Left lung (tissue), 10 donors: Measurements from ENCODE around the gene JPH4. TPM values are rescaled to one million over a fixed set of nuclear protein-coding genes. Genes with fewer than 3 reads are reported as not detected.
A peak's percentile ranks its signal among the peaks of the same experiment; 100 is the strongest.
"Not testable (repeated sequence)": the region's sequence is repeated elsewhere in the genome, so short reads cannot be mapped to it uniquely, and the experiment has no call there.

Source experiments
- ATAC-seq: fragments of 200-7000 bp; cut with Tn5 transposase; one replicate; pipeline ENCODE4 v1.9.1; 2020; ENCODE audit warnings: moderate library complexity
- DNase-seq, 4 donors: peaks; one replicate each; pipeline ENCODE4 v3.0.0-alpha.2; 2013 to 2020
- H3K27ac ChIP-seq, 2 donors: fragments of 200-600 bp; sonication (generic) in 1 of 2; one replicate each; pipeline versions ENCODE4 v1.5.0 to v1.8.0; 2020 to 2021
- H3K27me3 ChIP-seq, 2 donors: fragments of 200-600 bp; sonication (generic) in 1 of 2; one replicate each; pipeline versions ENCODE4 v1.5.0 to v1.8.0; 2020 to 2021
- H3K36me3 ChIP-seq, 2 donors: fragments of 200-600 bp; sonication (generic) in 1 of 2; one replicate each; pipeline versions ENCODE4 v1.5.0 to v1.8.0; 2020 to 2021
- H3K4me1 ChIP-seq, 2 donors: fragments of 200-600 bp; one replicate each; pipeline ENCODE4 v1.8.0; 2021
- H3K4me3 ChIP-seq, 2 donors: fragments of 200-600 bp; sonication (generic) in 1 of 2; one replicate each; pipeline versions ENCODE4 v1.5.0 to v1.8.0; 2020 to 2021; ENCODE audit warnings: mild to moderate bottlenecking in 1 of 2
- H3K9me3 ChIP-seq, 2 donors: fragments of 200-600 bp; sonication (generic) in 1 of 2; one replicate each; pipeline versions ENCODE4 v1.5.0 to v1.8.0; 2020 to 2021
- intact Hi-C, 2 donors: fragments of 100-400 bp; cut with DNase I; formaldehyde crosslinking; loops; one replicate each; pipeline versions ENCODE4 v1.11.2 to v1.14.2; 2022
- polyA plus RNA-seq, 6 donors: library from polyadenylated mRNA; unstranded; fragments of 120-200 nt; gene quantifications; one replicate each; pipeline ENCODE4 v1.2.1, GENCODE V29; 2013; ENCODE audit not compliant: insufficient read length in 6 of 6
- total RNA-seq, 2 donors: library from RNA; stranded (reverse); fragmentation: NEBNext Ultra II Directional; extraction: Animal tissue kit (Norgen Biotek cat#: 25700); gene quantifications; one replicate each; pipeline ENCODE4 v1.2.1, GENCODE V29; 2021
- TF ChIP-seq, protein P1 (sequence below), 2 donors: fragments of 200-600 bp; sonication (generic) in 1 of 2; IDR thresholded peaks; one replicate each; pipeline versions ENCODE4 v1.5.0 to v1.8.0; 2021; ENCODE audit warnings: antibody characterized with exemption in 2 of 2
- donor health status: DM: no; HTN: yes; CAD: no.
- donor health status: DM: no; HTN: no; CAD: no.

JPH4 gene
- total and polyA plus RNA-seq, 8 donors: 0.84 to 1.3 (median 1.0) TPM

DNA sequence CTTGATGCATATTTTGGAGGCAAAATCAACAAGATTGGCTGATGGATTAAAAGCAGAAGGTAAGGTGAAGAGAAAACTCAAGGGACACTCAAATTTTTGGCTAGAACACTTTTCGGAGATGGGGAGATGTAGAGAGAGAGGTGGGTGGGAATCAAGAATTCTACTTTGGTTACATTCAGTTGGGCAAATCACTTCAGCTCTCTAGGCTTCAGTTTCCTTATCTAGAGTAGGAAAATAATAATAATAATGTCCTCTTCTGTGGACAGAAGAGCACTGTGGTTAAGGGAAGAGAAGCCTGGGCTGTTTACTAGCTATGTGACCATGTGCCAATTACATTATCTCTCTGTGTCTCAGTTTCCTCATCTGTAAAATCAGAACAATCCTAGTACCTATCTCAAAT is 34.2 kb upstream of the JPH4 start:
- no peaks in the 10 kb centered on the region for H3K9me3 ChIP-seq
- no peaks in the 10 kb centered on the region for H3K36me3 ChIP-seq
- intact Hi-C loops: no loop called here
- peak overlapping the region in 1 of 2 donors; percentile 6 for H3K4me3 ChIP-seq
- DNase-seq (no peak), ATAC-seq (no peak)
- no peaks in the 10 kb centered on the region for H3K4me1 ChIP-seq
- peak overlapping the region in 1 of 2 donors; percentile 56 for H3K27ac ChIP-seq
- TF ChIP-seq, protein P1, sequence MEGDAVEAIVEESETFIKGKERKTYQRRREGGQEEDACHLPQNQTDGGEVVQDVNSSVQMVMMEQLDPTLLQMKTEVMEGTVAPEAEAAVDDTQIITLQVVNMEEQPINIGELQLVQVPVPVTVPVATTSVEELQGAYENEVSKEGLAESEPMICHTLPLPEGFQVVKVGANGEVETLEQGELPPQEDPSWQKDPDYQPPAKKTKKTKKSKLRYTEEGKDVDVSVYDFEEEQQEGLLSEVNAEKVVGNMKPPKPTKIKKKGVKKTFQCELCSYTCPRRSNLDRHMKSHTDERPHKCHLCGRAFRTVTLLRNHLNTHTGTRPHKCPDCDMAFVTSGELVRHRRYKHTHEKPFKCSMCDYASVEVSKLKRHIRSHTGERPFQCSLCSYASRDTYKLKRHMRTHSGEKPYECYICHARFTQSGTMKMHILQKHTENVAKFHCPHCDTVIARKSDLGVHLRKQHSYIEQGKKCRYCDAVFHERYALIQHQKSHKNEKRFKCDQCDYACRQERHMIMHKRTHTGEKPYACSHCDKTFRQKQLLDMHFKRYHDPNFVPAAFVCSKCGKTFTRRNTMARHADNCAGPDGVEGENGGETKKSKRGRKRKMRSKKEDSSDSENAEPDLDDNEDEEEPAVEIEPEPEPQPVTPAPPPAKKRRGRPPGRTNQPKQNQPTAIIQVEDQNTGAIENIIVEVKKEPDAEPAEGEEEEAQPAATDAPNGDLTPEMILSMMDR (IDR thresholded peaks at IDR 0.05): no peak
- H3K27me3 ChIP-seq: no peaks in the 10 kb centered on the region

DNA sequence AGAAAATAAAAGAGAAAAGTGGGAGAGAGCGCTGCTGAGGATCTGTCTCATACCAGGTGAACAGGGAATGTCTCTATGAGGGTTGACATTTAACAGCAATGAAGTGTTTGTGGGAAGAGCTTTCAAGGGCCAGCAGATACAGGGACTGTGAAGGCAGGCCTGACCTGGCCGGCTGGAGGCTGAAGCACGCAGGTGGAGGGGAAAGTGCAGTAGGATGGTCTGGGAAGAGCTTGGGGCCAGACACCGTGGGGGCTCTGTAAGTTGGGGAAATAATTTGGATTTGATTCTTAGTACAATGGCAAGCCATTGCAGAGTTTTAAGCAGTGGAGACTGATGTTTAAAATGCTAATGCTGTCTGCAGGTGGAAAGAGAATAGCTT is 33.8 kb upstream of the JPH4 start:
- TF ChIP-seq, protein P1 (IDR thresholded peaks at IDR 0.05): no peak
- peak in 1 of 4 donors; percentile 46 for DNase-seq
- Histone ChIP-seq H3K36me3 (no peaks in the 10 kb centered on the region), H3K4me1 (no peaks in the 10 kb centered on the region), H3K4me3 (peak overlapping the region in 1 of 2 donors; percentile 6), H3K9me3 (no peaks in the 10 kb centered on the region), H3K27ac (peak overlapping the region; percentile 38 to 56), H3K27me3 (no peaks in the 10 kb centered on the region)
- intact Hi-C loops: no loop called here
- peak; percentile 83 for ATAC-seq

DNA sequence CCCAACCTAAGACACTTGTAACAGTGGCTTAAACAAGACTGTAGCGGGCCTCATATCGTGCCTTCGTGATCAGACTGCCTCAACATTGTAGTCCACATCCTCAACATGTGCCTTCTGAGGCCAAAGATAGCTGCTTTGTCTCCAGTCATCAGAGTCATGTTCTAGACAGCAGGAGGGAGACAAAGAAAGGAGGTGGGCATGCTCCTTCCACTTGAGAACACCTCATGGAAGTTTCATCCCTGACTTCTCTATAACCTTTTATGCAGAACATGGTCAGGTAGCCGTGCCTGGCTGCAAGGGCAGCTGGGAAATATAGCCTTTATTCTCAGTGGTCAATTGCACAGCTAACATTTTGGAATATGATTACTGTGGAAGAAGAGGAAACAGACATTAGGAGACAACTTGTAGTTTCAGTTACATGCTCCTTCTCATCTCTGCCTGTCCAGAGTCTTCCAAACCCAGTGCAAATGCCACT is 32.3 kb upstream of the JPH4 start:
- Histone ChIP-seq H3K4me1 (no peaks in the 10 kb centered on the region), H3K27ac (peak overlapping the region; percentile 38 to 56), H3K27me3 (no peaks in the 10 kb centered on the region), H3K4me3 (no peak overlapping the region), H3K9me3 (no peaks in the 10 kb centered on the region), H3K36me3 (no peaks in the 10 kb centered on the region)
- ATAC-seq (no peak), DNase-seq (no peak)
- intact Hi-C loops: no loop called here
- TF ChIP-seq, protein P1 (IDR thresholded peaks at IDR 0.05): no peak

DNA sequence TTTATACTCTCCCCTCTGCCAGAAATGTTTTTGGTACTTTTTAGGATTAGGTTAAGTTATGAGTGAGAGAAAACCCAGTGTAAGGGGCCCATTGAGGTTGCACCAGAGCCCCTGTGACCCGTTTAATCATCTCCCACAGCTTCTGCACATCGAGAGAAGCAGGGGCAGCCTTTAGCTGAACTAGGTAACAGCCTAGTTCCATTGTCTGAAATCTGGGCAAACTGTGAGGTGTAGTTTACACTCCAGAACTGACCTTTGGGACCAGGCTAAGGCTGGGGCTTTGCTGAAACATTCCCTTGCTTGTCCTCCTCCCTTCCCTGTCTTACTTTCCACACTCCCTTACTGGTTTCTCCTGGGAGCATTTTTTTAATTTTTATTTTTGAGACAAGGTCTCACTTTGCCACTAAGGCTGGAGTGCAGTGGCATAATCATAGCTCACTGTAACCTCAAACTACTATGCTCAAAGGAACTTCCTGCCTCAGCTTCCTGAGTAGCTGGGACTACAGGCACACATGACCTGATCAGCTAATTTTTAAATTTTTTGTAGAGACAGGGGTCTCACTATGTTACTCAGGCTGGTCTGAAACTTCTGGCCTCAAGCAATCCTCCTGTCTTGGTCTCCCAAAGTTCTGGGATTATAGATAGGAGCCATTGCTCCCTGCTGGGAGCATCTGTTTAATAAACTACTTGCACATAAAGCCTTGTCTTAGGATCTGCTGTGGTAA is 31.7 kb upstream of the JPH4 start:
- TF ChIP-seq, protein P1 (IDR thresholded peaks at IDR 0.05): no peak
- H3K4me1 ChIP-seq: no peaks in the 10 kb centered on the region
- intact Hi-C loops: no loop called here
- no peaks in the 10 kb centered on the region for H3K27me3 ChIP-seq
- no peaks in the 10 kb centered on the region for H3K9me3 ChIP-seq
- H3K4me3 ChIP-seq: no peak overlapping the region
- H3K36me3 ChIP-seq: no peaks in the 10 kb centered on the region
- peak overlapping the region in 1 of 2 donors; percentile 34 for H3K27ac ChIP-seq
- no peak for DNase-seq
- ATAC-seq: no peak

DNA sequence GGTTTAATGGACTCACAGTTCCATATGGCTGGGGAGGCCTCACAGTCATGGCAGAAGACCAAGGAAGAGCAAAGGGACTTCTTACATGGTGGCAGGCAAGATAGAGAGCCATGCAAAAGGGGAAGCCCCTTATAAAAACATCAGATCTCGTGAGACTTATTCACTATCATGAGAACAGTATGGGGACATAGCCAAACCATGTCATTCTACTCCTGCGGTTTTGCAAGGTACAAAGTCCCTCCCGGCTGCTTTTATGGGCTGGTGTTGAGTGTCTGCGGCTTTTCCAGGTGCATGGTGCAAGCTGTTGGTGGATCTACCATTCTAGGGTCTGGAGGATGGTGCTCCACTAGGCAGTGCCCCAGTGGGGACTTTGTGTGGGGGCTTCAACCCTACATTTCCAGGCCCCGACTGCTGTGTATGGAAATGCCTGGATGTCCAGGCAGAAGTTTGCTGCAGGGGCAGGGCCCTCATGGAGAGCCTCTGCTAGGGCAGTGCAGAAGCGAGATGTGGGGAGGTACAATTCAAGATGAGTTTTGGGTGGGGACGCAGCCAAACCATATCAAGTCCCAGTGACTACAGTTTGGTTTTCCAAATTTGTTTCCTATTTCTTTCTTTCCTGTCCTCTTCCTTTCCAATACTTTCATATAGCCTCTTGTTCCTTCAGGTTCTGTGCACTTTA is 31.0 kb upstream of the JPH4 start:
- peak overlapping the region in 1 of 2 donors; percentile 34 for H3K27ac ChIP-seq
- H3K27me3 ChIP-seq, intact Hi-C loops, H3K4me3 ChIP-seq, H3K36me3 ChIP-seq, ATAC-seq, H3K9me3 ChIP-seq, H3K4me1 ChIP-seq, DNase-seq: not testable (repeated sequence)
